GM18868 (cell line): ENCODE results near the gene KRTAP21-1.
"Not testable (repeated sequence)": the region's sequence is repeated elsewhere in the genome, so short reads cannot be mapped to it uniquely, and the experiment has no call there.

Experiments
- ATAC-seq: cut with Tn5 transposase; IDR thresholded peaks from one replicate; pipeline ENCODE4 v1.9.1; 2021; ENCODE audit warnings: mild to moderate bottlenecking, moderate library complexity; ENCODE audit not compliant: unreplicated experiment

Gene KRTAP21-1

DNA sequence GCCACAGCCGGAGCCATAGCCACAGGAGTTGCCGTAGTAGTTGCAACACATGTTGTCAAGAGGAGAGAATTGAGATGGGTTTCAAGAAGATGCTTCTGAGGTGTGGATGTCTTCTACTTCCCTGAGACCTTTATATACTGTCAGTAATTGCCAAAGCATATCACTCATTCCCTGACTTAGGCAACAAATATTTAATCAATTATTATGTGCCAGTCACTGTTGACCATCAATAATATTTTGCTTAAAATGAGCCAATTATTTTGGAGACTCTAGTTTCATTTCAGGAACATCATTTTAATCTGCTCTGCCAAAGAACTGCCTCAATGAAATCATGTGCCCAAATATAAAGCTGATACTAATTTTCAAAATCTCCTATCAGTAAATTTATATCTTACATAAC, at the start of gene KRTAP21-1:
KRTAP21-1 (minus strand) TSS at position 101 of the 400 bp plus-strand sequence; CDS start at position 51, 50 bp downstream.
- not testable (repeated sequence) for ATAC-seq

DNA sequence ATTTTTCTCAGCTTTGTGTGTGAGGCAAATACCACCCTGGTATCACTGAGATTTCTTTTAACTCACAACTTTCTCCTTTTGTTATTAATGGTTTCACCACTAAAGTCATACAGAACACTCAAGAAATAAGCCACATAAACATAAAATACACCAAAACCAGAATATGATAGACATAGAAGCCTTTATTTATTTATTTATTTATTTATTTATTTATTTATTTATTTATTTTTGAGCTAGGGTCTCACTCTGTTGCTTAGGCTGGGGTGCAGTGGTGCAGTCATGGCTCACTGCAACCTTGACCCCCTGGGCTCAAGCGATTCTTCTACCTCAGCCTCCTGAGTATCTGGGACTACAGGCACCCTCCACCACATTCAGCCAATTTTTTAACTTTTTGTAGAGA, 45.4 kb upstream of the KRTAP21-1 start:
- no peak for ATAC-seq

DNA sequence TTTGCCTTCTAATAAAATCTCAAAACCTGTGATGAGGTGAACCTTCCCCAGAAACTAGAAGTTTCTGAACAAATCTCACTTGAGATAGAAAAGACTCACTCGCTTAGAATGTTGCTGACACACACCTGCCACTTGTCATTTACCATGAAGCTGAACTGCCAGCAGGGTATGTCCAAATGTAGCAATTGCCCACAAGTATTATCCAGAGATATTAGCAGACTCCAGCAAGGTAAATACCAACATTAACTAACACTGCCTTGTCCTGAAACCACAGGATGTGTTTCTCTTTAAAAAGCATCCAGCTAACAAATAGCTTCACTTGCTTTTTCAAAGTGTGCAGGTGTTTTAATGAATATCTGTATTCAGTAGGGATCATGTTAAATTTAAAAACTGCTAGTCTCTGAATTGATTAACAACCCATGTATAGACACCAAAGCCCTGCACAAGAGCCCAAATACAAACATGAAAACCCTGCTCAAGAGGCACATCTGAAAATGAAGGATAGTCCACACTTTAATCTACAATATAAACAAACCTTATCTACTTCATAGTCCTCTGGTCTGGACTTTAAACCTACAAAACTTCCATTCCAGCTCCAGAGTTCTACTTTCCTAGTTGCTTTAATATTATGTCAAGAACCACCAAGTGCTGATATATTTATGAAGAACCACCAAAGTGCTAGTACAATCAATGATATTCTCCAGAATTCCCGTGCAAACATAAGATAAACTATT, 38.5 kb upstream of the KRTAP21-1 start:
- ATAC-seq = no peak

DNA sequence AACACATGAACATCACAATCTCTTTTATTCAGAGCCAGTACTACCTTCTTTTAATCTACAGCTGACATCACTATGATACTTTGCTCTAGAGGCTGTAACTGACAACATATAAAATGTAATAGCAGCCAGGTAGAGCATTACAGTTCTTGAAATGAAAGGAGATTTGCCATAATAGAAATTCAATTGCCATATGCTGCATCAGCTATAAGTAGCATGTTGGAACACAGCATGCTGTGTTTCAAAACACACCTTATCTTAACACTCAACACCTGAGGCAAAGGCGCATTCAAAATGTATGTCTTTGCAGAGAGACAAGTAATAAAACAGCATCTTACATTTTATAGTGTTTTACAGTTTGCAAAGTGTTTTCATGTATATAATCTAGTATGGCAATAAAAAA, 24.0 kb upstream of the KRTAP21-1 start:
- no peak for ATAC-seq

- ATAC-seq = no peak
These were observed 14.7 kb upstream of the KRTAP21-1 start for GRCh38 chr21:30769724-30770431.

- ATAC-seq = no peak
These were observed 5.5 kb upstream of the KRTAP21-1 start for GRCh38 chr21:30760776-30761175.

DNA sequence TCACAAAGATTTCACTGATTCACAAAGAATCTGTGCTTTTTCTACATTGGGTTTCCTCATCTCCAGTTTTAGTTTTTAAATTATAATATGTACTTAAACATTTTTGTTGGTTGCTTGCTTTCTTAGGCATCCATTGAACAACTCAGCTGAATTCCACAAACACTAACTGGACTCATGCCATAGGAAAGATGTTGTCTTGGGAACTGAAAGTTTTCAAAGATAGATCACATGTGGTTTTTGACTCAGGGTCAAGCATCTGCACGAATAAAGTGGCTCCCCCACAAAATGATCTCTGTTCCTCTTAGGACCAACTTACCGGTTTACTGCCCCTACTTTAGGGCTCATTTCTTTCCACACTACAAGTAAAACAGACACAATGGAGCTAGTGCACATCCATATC, 3.1 kb upstream of the KRTAP21-1 start:
- no peak for ATAC-seq

- no peak for ATAC-seq
These were observed 8.1 kb downstream of the KRTAP21-1 start, which contains the start of gene KRTAP21-2 for GRCh38 chr21:30747159-30747558. TSS of gene KRTAP21-2 (minus strand) at chr21:30747259. CDS start at chr21:30747202, 57 bp downstream.

DNA sequence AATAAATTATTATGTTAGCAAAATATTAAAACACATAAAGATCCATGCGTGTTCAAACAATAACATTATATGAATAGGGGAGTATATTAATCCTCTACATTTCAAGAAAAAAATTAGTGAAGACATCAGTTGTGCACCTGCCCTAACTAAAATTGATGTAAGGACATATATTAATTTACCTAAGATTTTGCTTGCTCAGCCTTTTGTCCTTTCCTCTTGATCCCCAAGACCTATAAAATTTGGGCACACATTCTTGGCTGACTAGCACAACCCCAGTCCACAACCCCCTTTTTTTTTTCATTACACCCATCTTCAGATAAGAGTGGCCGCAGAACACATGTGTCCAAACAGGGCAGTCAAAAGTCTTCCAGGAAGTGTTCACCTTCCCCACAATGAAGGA, 14.8 kb downstream of the KRTAP21-1 start:
- ATAC-seq = no peak

DNA sequence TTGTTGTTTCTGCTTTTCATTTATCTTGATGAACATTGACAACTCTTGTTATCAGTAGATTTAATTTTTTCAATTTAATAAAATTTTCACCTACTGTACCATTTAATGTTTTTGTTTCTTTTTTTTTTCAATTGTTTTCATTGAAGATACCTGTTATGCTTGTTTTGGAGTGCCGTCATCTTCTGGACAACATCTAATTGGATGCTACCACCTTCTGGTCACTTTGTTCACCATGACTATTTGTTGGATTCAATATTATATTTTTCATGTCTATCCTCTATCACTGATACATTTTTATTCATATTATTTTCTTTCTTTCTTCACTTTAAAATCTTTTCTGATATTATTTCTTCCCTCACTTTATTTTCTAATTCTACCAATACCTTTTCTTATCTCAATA, 22.2 kb downstream of the KRTAP21-1 start:
- ATAC-seq = no peak

DNA sequence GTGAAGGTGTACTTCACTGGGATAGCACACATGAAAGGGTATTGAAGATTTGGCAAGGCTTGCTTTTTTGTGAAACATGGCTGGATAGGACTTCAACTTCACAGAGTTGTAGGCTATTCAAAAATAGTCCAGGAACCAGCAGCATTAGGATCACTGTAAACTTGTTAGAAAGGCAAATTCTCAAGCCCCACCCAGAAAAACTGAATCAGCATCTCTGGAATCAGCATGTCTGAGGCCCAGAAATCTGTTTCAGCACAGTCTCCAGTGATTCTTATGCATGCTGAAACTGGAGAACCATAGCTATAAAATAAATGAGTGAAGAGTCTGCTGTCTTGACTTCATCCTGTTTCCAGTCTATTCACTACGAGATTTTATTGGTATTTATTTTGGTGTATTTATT, 28.5 kb downstream of the KRTAP21-1 start:
- no peak for ATAC-seq

GRCh38 chr21:30719401-30719800, 35.8 kb downstream of the KRTAP21-1 start:
- peak; percentile 52 for ATAC-seq

DNA sequence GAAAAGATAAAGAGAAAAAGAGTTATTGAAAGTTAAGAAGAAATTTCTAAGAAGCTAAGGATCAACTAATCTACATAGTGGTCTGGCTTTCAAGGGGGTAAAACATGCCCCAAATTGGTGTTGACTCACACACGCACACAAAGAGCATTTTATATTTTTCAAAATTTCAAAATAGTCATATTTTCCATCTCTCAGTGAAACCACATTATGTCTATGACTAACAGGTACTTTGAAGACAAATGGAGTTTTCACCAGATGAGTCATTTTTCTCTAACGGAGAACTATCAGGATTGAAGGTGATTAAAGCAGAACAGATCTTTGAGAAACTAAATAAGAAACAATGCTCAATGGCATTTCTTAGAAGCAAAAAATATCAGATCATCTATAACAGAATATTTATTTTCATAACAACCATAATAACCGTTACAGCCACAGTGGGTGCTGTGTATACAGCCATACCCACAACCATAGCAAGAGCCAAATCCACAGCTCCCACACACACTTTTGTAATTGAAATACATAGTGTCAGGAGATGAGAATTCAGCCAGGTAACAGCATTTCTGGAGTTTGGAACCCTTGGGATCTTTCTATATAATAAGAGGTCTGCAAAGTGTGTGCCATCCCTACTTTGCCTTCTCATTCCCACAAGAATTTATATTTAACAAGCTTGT, 36.9 kb downstream of the KRTAP21-1 start, which contains the start of gene KRTAP21-3:
KRTAP21-3 (minus strand) TSS at position 539 of the 671 bp plus-strand sequence; CDS start at position 521, 18 bp downstream.
- peak; percentile 75 for ATAC-seq

DNA sequence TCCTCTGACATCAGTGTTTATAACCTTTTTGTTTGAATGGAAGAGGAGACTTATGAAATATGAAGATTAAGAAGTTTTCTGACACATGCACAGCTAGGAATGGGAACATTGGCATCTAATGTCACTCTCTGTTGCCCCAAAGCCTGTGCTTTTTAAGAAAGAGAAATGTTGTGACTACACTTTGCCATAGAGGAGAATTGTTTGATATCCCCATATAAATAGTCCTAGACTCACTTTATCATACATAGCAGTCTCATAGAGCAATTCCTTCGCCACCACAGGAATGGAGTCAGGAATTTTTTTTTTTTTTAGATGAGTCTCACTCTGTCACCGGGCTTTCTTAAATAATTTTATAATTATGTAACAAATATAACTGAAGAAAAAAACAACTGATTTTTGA, 38.1 kb downstream of the KRTAP21-1 start:
- ATAC-seq = no peak

GRCh38 chr21:30714946-30715345, 40.3 kb downstream of the KRTAP21-1 start:
- no peak for ATAC-seq

DNA sequence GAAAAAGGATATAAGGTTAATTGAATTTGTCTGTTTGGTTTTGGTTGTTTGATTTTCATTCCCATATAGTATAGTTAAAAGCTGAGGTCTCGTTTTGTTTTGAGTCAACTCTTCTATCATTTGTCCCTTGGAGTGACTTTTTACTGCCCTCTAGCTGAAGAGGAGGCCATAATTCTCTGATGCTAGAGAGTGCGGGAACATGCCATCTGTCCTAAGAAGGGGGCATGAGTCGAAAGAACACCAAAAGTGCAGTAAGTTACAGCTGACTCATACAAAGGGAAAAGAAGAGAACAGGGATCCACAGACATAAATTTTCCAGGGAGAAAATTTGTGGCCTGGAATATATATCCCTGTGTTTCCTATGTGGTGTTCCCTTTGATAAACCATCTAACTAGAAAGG, 40.8 kb downstream of the KRTAP21-1 start:
- no peak for ATAC-seq

DNA sequence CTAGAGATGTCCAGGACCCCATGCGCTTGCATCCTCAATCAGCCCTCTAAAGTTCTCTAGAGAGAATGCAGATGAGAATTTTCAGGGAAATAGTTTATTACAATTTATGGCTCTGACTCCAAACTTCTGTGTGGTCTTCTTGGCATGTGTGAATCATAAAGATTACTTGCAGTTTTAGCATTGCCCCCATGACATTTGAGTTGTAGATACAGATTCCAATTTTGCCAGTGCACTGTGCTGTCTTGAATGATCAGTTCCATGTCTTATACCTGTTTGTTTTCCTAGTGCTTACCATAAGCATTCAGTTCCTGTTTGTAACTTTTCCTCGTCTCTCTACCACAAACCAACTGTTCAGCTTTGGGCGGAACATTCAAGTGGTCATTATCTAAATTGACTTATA, 41.5 kb downstream of the KRTAP21-1 start:
- ATAC-seq = no peak

- ATAC-seq = no peak
These were observed 44.7 kb downstream of the KRTAP21-1 start for GRCh38 chr21:30710499-30710898.

DNA sequence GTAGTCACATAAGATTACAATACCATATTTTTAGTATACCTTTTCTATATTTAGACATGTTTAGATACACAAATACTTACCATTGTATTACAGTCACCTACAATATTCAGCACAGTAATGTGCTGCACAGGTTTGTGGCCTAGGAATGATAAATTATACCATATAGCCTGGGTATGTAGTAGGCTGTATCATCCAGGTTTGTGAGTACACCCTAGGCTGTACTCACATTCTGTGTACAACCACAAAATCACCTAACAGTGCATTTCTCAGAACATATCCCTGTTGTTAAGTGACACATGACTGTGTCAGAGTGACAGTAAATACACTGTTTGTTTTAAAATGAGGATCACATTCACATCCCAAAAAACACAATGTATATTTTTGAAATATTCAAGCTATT, 47.8 kb downstream of the KRTAP21-1 start:
- ATAC-seq = no peak
